Large intestine (tissue), 3 donors: ENCODE results near the gene MAPK6. TPM values are rescaled to one million over a fixed set of nuclear protein-coding genes. Genes with fewer than 3 reads are reported as not detected.

Experiments
- DNase-seq, 2 donors: peaks; one replicate each; pipeline versions ENCODE4 v3.0.0 to v3.0.0-alpha.2; 2013
- H3K27ac ChIP-seq: one replicate; pipeline ENCODE4 v1.5.1; 2013; ENCODE audit warnings: low read length
- H3K27me3 ChIP-seq: 2 replicates; pipeline ENCODE4 v1.6.1; 2013; ENCODE audit warnings: low read length; ENCODE audit not compliant: control insufficient read depth, insufficient read depth
- H3K36me3 ChIP-seq: 2 replicates; pipeline ENCODE4 v1.6.1; 2013; ENCODE audit warnings: low read length; ENCODE audit not compliant: control insufficient read depth, insufficient read depth
- H3K4me1 ChIP-seq: one replicate; pipeline ENCODE4 v1.6.1; 2013; ENCODE audit warnings: low read length; ENCODE audit not compliant: control insufficient read depth, insufficient read depth
- H3K4me3 ChIP-seq: one replicate; pipeline ENCODE4 v1.5.1; 2013; ENCODE audit warnings: low read length
- H3K9me3 ChIP-seq: one replicate; pipeline ENCODE4 v1.6.1; 2013; ENCODE audit warnings: mild to moderate bottlenecking, low read depth, low read length, moderate library complexity; ENCODE audit not compliant: control insufficient read depth
- WGBS: methylation state at CpG from one replicate; pipeline ENCODE4 v1.1.5; 2013; ENCODE audit warnings: low lambda C conversion rate; ENCODE audit not compliant: insufficient coverage; 5-methylcytosine and 5-hydroxymethylcytosine counted together
- polyA plus RNA-seq: library from polyadenylated mRNA; unstranded; fragments of 120-200 nt; gene quantifications from one replicate; pipeline ENCODE4 v1.2.1, GENCODE V29; 2013

MAPK6 gene
- polyA plus RNA-seq, 1 donor = 42.1 TPM

- DNase-seq = peak in 1 of 2 donors; percentile 47
- H3K27me3 ChIP-seq = peaks cover 19% of the 10 kb centered on the region
- H3K4me3 ChIP-seq = no peak overlapping the region
Measured at GRCh38 chr15:52113708-52114107, 94.7 kb downstream of the MAPK6 start.

DNA sequence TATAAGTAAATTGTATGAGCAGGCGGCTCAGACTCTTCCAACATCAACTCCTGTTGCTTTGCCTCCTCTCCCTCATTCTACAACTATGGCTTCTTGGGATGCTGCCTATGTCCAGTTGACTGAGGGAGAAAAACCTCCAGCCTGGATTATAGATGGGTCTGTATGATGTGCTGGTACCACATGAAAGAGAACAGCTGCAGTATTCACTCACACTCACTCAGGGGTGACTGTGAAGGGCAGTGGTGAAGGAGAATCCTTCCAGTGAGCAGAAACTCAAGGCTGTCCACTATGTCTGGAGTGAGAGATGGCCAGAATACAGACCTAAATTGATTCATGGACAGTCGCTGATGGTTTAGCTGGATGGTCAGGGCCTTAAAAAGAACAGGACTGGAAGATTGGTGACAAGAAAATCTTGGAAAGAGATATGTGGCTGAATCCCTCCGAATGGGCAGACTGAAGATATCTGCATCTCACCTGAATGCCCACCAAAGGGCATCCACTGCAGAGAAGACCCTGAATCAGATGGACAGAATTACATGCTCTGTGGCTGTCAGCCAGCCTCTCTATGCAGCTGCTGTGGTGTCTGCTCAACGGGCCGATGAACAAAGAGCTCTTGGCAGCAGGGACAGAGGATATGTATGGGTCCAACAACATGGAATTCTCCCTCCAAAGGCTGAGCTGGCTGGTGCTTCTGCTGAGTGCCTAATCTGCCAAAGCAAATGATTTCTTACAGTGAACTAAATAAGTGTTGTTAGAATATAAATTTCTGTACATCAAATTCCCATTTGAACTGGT is 95.4 kb downstream of the MAPK6 start:
- H3K27me3 ChIP-seq = peaks cover 17% of the 10 kb centered on the region
- no peaks in the 10 kb centered on the region for H3K9me3 ChIP-seq
- WGBS = 100% methylated on average over 1 of the region's 5 CpGs
- no peak for DNase-seq
- H3K27ac ChIP-seq = no peak overlapping the region
- peaks cover 21% of the 10 kb centered on the region for H3K4me1 ChIP-seq
- no peak overlapping the region for H3K4me3 ChIP-seq
- H3K36me3 ChIP-seq = no peaks in the 10 kb centered on the region

More at GRCh38 chr15:52113708-52114107, 94.7 kb downstream of the MAPK6 start:
- H3K9me3 ChIP-seq = no peaks in the 10 kb centered on the region
- peaks cover 21% of the 10 kb centered on the region for H3K4me1 ChIP-seq
- H3K27ac ChIP-seq = no peak overlapping the region
- no peaks in the 10 kb centered on the region for H3K36me3 ChIP-seq

- Histone ChIP-seq H3K36me3 (no peaks in the 10 kb centered on the region), H3K4me1 (peaks cover 21% of the 10 kb centered on the region), H3K27me3 (peaks cover 14% of the 10 kb centered on the region), H3K4me3 (no peak overlapping the region), H3K27ac (peak overlapping the region; percentile 70), H3K9me3 (no peaks in the 10 kb centered on the region)
- 80% methylated on average over 1 of the region's 9 CpGs for WGBS
- peak; percentile 51 to 80 for DNase-seq
Measured at GRCh38 chr15:52115598-52116427, 96.8 kb downstream of the MAPK6 start.

Other genes starting within 250 kb of the MAPK6 start
- gene TMOD3, start 189.6 kb upstream of the MAPK6 start, polyA plus RNA-seq = 44.0 TPM
- gene LEO1, start 47.4 kb upstream of the MAPK6 start, polyA plus RNA-seq = 21.0 TPM
- 3.8 TPM for gene BCL2L10, start 93.6 kb downstream of the MAPK6 start, polyA plus RNA-seq
- gene GNB5, start 172.2 kb downstream of the MAPK6 start, polyA plus RNA-seq = 7.9 TPM